ENCODE results near the gene COA1.

The COA1 gene

GRCh38 chr7:43618073-43618472 is 111.2 kb downstream of the COA1 start:
- no peak overlapping the region for H3K4me3 ChIP-seq (ENCODE audit: low read depth, low read length)
- DNase-seq (ENCODE audit: low read depth) = no peak
- TF ChIP-seq CTCF (conservative IDR thresholded peaks at IDR 0.05; ENCODE audit: low read depth, low read length) = no peak

GRCh38 chr7:43616977-43617376 is 112.3 kb downstream of the COA1 start:
- H3K4me3 ChIP-seq (ENCODE audit: low read depth, low read length) = no peak overlapping the region
- TF ChIP-seq CTCF (conservative IDR thresholded peaks at IDR 0.05; ENCODE audit: low read depth, low read length) = no peak
- no peak for DNase-seq (ENCODE audit: low read depth)

GRCh38 chr7:43615558-43616145 is 113.7 kb downstream of the COA1 start:
- no peak for DNase-seq (ENCODE audit: low read depth)
- TF ChIP-seq CTCF (conservative IDR thresholded peaks at IDR 0.05; ENCODE audit: low read depth, low read length) = no peak
- H3K4me3 ChIP-seq (ENCODE audit: low read depth, low read length) = no peak overlapping the region

- peak; percentile 59 for DNase-seq (ENCODE audit: low read depth)
- no peak for TF ChIP-seq CTCF (conservative IDR thresholded peaks at IDR 0.05; ENCODE audit: low read depth, low read length)
- H3K4me3 ChIP-seq (ENCODE audit: low read depth, low read length) = no peak overlapping the region
Measured at GRCh38 chr7:43612599-43613589, 116.4 kb downstream of the COA1 start.

- H3K4me3 ChIP-seq (ENCODE audit: low read depth, low read length) = no peak overlapping the region
- no peak for TF ChIP-seq CTCF (conservative IDR thresholded peaks at IDR 0.05; ENCODE audit: low read depth, low read length)
Measured at GRCh38 chr7:43612128-43612527, 117.2 kb downstream of the COA1 start.

GRCh38 chr7:43609097-43609496 is 120.2 kb downstream of the COA1 start:
- no peak for TF ChIP-seq CTCF (conservative IDR thresholded peaks at IDR 0.05; ENCODE audit: low read depth, low read length)
- DNase-seq (ENCODE audit: low read depth) = no peak

More at GRCh38 chr7:43612128-43612527, 117.2 kb downstream of the COA1 start:
- DNase-seq (ENCODE audit: low read depth) = no peak

More at GRCh38 chr7:43609097-43609496, 120.2 kb downstream of the COA1 start:
- H3K4me3 ChIP-seq (ENCODE audit: low read depth, low read length) = no peak overlapping the region

Measured in choroid plexus epithelial cell (primary cell).